Activated CD8-positive, alpha-beta memory T cell treated with anti-CD3 and anti-CD28 coated beads, Interleukin-2, amount 10 ng/mL, durations not matched to agents 7 days and 5 days (primary cell): Measurements from ENCODE around the gene SGCA. TPM values are rescaled to one million over a fixed set of nuclear protein-coding genes. Genes with fewer than 3 reads are reported as not detected.

Experiments used
- ATAC-seq: fragments of 150-1000 bp; cut with Tn5 transposase; one replicate; pipeline ENCODE4 v1.10.0; 2021; ENCODE audit warnings: moderate library complexity
- CTCF ChIA-PET: fragments of 350-600 bp; sonication (Branson Sonifier 250); formaldehyde crosslinking; loops from one replicate; lab custom pipeline; 2021; ENCODE audit warnings: antibody characterized with exemption; lab: Charles Lee
- DNase-seq: peaks from one replicate; pipeline ENCODE4 v3.0.0-alpha.2; 2020
- H3K27ac Mint-ChIP-seq: one replicate; pipeline ENCODE4 v1.8.0; 2021; ENCODE audit warnings: mild to moderate bottlenecking, mixed read lengths
- H3K27me3 Mint-ChIP-seq: one replicate; pipeline ENCODE4 v1.8.0; 2021; ENCODE audit warnings: mixed read lengths
- H3K36me3 Mint-ChIP-seq: one replicate; pipeline ENCODE4 v1.8.0; 2021; ENCODE audit warnings: mild to moderate bottlenecking, mixed read lengths
- H3K4me1 Mint-ChIP-seq: one replicate; pipeline ENCODE4 v1.8.0; 2021; ENCODE audit warnings: mixed read lengths
- H3K4me3 Mint-ChIP-seq: one replicate; pipeline ENCODE4 v1.8.0; 2021; ENCODE audit warnings: mild to moderate bottlenecking, moderate library complexity, mixed read lengths
- H3K9me3 Mint-ChIP-seq: one replicate; pipeline ENCODE4 v1.8.0; 2022; ENCODE audit warnings: low read depth, mixed read lengths
- total RNA-seq, 2 experiments: library from RNA; stranded (reverse); gene quantifications; one replicate each; pipeline ENCODE4 v1.2.3, GENCODE V29; 2021

Gene SGCA
- total RNA-seq: under 1 TPM in 1 of 2 experiments, not detected in 1; 0.23 TPM

DNA sequence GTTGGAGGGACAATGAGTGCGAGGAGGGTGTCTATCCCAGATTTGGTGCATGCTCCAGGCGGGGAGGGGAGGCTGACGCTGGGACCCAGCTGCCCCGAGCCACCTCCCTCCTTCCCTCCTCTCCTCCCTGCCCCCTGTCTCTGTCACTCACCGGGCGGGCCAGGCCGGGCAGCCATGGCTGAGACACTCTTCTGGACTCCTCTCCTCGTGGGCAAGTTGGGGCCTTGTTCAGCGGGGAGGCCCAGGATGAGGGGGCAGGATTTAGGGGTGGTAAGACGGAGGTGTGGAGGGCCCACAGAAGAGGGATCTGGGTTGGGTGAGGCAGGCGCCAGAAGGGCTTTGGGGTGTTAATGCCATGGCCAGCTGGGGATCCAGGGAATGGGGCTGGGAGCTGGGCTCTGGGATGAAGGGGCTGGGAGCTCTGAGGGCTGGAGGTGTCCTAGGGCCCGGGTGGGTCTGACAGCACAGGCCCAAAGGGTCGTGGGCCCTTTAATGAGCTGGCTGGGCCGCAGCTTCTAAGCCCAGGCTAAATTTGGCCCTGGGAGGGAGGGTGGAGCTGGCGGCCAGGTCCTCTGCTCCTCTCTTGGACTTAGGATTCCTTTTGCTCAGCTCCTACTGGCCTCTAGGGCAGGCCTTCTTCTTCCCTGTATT, at the start of gene SGCA:
SGCA (plus strand) TSS at position 139 of the 651 bp plus-strand sequence; CDS start at position 175, 36 bp downstream.
- Mint-ChIP-seq H3K27me3 (peaks cover under 1% of the 10 kb centered on the region), H3K4me3 (no peak within 1 kb of the TSS), H3K4me1 (peaks cover 30% of the 10 kb centered on the region), H3K9me3 (no peaks in the 10 kb centered on the region), H3K27ac (no peak within 1 kb of the TSS), H3K36me3 (no peaks in the 10 kb centered on the region)
- no peak for DNase-seq
- no peak for ATAC-seq
- CTCF ChIA-PET: interaction anchor here (0.8 to 2.8 kb wide), 9 partner anchors 11 to 353 kb away, joined by 3 to 10 read pairs (median 4); partner anchors contain the start of gene PDK2

DNA sequence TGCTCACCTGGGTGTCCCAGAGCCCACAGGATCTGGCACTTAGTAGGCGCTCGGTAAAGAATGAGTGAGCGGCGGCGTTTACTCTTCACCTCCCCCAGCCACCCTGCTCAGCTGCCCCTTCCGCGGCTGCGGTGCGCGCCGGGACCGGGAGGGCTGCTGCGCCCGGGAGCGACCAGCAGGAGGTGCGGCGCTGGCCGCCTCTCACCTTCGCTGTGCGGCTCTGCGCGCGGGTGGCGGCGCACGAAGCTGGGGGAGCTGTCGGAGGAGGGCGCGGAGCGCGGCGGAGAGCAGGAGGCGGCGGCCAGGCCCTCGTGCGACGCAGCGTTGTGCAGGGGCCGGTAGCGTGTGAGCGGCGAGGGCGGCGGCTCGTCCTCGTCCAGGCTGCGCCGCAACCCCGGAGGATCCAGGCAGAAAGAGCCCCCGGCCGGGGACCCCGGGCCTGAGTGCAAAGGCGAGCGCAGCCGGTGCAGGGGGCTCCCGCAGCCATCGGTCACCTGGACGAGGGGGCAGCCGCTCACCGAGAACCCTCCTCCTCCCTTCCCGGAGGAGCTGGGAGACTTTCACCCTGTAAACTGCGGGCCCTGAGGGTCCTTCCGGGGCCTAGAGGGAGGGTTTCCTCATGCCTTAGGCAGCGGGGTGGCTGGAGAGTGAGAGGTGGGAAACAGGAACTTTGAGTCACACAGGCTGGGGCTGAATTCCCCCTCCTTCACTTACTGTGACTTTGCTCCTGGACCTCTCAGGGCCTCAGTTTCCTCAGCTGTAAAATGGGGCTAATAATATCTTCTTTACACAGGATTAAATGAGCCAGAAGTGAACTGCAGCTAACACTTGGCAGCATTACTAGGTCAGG, 48.4 kb upstream of the SGCA start:
- CTCF ChIA-PET: interaction anchor here (0.8 to 4.0 kb wide), 20 partner anchors 10 to 119 kb away, joined by 3 to 21 read pairs (median 5); partner anchors contain the start of genes PDK2 and SGCA
- Mint-ChIP-seq H3K36me3 (no peaks in the 10 kb centered on the region), H3K4me3 (no peak overlapping the region), H3K27me3 (peaks cover 65% of the 10 kb centered on the region), H3K9me3 (no peaks in the 10 kb centered on the region), H3K4me1 (peaks cover 7% of the 10 kb centered on the region), H3K27ac (no peak overlapping the region)
- ATAC-seq (peak; percentile 92), DNase-seq (peak; percentile 71)

DNA sequence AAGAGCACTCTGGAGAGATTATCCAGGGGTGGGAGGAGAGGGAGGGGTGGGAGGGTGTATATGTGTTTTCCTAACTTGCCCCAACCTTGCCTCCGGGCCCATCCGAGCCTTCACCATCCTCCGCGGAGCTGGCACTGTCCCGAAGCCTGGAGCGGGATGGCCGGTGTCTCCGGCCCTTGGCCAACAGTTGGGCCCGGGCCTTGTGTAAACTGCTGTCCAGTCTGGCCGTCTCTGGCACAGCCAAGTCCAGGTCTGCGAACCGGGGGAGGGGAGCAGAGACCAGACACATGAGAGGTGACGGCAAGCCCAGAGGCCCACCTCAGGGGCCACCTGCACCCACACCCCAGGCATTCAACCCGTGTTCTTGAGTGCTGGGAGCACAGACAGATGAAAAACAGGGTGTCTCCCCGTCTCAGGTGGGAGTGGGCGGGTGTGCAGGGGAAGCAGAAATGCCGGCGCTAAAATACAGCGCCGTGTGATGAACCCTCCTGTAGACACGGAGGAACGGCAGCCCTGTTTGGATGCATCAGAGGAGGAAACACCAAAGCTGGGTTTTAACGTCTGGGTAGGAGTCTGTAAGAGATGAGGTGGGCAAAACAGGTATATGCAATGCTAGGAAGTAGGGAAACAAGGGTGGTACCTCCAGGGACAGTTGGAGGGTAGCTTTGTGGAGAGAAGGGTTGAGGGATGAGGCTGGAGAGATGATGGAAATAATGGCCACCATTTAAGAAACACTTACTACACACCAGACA, 47.6 kb upstream of the SGCA start:
- H3K27ac Mint-ChIP-seq: no peak overlapping the region
- H3K9me3 Mint-ChIP-seq: no peaks in the 10 kb centered on the region
- no peaks in the 10 kb centered on the region for H3K36me3 Mint-ChIP-seq
- no peak for ATAC-seq
- H3K27me3 Mint-ChIP-seq: peaks cover 68% of the 10 kb centered on the region
- H3K4me1 Mint-ChIP-seq: peaks cover 7% of the 10 kb centered on the region
- H3K4me3 Mint-ChIP-seq: no peak overlapping the region
- DNase-seq: no peak
- CTCF ChIA-PET: interaction anchor here (0.9 to 3.7 kb wide), 12 partner anchors 9 to 120 kb away, joined by 3 to 21 read pairs (median 6); partner anchors contain the start of gene PDK2

DNA sequence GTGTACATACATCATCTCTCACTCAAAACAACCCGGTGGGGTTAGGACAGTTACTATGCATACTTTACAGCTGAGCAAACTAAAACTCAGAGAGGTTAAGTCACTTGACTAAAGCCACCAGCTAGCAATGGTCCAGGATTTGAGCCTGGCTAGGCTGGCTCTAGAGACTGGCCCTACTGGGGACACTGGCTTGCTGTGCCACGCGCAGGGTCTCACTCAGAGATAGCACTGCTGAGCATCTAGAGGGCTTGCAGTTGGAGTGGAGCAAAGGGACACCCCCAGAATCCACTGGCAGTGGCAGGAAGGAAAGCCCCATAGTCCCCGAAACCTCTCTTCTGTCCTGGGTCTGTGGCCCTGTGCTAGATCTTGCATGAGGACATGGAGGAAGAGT, 47.0 kb upstream of the SGCA start:
- Mint-ChIP-seq H3K9me3 (no peaks in the 10 kb centered on the region), H3K36me3 (no peaks in the 10 kb centered on the region), H3K27ac (no peak overlapping the region), H3K4me3 (no peak overlapping the region), H3K27me3 (peaks cover 68% of the 10 kb centered on the region), H3K4me1 (peaks cover 7% of the 10 kb centered on the region)
- no peak for ATAC-seq
- CTCF ChIA-PET: interaction anchor here (0.9 to 3.7 kb wide), 4 partner anchors 22 to 42 kb away, joined by 3 to 21 read pairs (median 8); partner anchors contain the start of gene PDK2
- no peak for DNase-seq

DNA sequence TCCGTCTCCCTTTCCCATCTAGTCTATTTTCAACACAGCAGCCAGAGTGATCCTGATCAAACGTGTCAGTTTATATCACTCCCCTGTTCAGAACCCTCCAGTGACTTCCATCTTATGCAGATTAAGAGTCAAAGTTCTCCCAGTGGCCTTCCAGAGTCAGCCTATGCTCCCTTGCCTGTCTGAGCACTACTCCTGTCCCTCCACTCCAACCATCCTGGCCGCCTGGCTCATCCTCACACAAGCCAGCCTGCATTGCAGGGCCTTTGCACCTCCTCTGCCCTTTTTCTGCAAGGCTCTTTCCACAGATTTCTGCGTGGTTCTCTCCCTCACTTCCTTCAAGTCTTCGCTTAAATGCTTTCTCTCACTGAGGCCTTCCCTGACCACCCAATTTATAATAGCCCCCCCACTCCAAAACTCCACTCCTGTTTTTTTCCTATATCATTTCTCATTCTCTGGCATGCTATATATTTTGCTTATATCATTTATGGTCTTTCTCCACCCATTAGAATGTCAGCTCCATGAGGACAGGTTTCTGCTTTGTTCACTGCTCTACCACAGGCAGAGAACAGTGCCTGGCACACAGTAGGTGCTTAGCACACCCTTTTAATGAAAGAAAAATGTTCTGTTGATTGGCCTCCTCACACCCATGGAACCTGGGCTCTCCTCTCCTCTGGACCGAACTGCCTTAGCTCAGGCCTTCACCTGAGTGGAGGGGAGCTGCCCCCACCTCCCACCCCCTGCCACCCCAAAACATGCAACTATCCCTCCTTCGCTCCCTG, 45.1 kb upstream of the SGCA start:
- Mint-ChIP-seq H3K36me3 (no peaks in the 10 kb centered on the region), H3K4me3 (no peak overlapping the region), H3K4me1 (peaks cover 7% of the 10 kb centered on the region), H3K27ac (no peak overlapping the region), H3K27me3 (peaks cover 61% of the 10 kb centered on the region), H3K9me3 (no peaks in the 10 kb centered on the region)
- ATAC-seq (no peak), DNase-seq (no peak)
- CTCF ChIA-PET: interaction anchor here (0.5 kb wide), 1 partner anchor 410 kb away, joined by 3 read pairs; no protein-coding TSS in a partner anchor

DNA sequence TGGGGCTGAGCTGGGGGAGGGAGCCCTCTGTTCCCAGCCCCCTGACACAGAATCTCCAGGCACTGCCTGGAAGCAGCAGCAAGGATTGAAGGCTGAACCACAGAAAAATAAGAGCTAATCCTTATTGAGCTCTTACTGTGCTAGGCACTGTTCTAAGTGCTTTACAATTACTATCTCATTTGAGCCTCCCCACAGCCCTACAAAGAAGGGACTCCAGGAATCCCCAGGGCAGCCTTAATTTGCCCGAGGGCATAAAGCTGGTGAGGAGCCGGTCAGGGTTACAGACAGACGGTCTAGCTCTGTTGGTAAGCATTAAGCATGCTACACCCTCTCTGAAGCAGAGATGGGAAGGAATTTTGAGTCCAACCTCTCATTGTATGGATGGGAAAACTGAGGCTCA, 42.9 kb upstream of the SGCA start:
- ATAC-seq (no peak), DNase-seq (no peak)
- Mint-ChIP-seq H3K4me3 (no peak overlapping the region), H3K27ac (no peak overlapping the region), H3K4me1 (peaks cover 5% of the 10 kb centered on the region), H3K36me3 (no peaks in the 10 kb centered on the region), H3K27me3 (peaks cover 51% of the 10 kb centered on the region), H3K9me3 (no peaks in the 10 kb centered on the region)
- CTCF ChIA-PET: interaction anchor here (1.1 to 1.6 kb wide), 10 partner anchors 7 to 77 kb away, joined by 3 to 7 read pairs (median 5); partner anchors contain the start of genes PDK2 and SAMD14

DNA sequence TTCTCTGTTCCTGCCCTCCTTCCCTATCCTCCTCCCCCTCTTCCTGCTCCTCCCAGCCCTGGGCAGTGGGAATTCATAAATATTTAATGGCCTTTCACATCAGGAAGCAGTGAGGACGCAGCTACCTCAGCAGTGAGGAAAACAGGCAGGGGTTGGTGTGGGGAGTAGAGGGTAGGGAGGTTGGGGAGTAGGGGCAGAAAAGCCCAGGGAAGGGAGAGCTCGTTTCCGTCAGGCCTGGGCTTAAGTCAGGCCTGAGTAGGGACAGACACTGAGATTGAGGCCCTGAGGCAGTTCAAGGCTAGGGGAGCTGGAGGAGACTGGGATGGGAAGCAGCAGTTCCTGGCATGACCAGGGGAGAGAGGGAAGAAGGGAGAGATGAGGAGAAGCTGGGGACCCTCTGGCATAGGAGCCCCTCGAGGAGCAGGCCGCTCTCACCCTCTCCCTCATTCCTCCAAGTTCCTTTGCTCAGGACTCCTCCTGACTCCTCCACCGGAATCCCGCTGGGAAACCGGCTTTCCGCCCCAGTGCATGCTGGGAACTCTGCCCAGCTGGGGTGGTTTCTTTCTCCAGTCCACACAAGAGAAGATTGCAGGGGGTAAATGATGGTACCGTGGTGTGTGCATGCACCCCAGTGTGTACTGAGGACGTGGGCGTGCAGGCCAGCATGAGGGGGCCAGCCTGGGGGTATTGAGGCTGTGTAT, 42.0 kb upstream of the SGCA start:
- DNase-seq (no peak), ATAC-seq (no peak)
- Mint-ChIP-seq H3K9me3 (no peaks in the 10 kb centered on the region), H3K36me3 (no peaks in the 10 kb centered on the region), H3K27ac (no peak overlapping the region), H3K27me3 (peaks cover 51% of the 10 kb centered on the region), H3K4me3 (no peak overlapping the region), H3K4me1 (peaks cover 14% of the 10 kb centered on the region)
- CTCF ChIA-PET: interaction anchor here (1.1 to 1.6 kb wide), 9 partner anchors 10 to 76 kb away, joined by 3 to 7 read pairs (median 5); partner anchors contain the start of gene PDK2

DNA sequence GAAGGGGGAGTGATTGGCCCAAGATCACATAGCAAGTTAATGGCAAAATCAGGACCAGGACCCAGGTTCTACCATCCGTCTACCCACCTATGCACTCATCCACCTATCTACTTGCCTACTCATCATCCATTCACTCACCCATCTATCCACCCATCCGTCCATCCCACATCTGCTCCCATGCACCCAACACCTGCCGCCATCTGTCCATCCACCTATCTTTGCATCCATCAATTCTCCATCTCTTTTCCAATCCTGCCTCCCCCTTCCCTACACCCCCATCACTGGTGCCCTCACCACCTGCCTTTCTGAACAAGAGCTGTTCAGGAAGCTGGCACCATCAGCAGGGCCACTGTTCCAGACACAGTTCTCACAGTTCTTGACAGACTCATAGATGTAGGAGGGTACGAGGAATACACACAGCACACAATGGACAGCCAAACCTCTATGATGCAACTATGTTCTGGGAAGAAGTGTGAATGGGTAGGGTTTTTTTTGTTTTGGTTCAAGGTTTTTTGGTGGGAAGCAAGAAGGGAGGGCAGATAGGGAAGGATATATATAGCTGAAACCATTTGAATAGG, 40.3 kb upstream of the SGCA start:
- Mint-ChIP-seq H3K27ac (no peak overlapping the region), H3K36me3 (no peaks in the 10 kb centered on the region), H3K4me3 (no peak overlapping the region), H3K9me3 (no peaks in the 10 kb centered on the region), H3K27me3 (peaks cover 44% of the 10 kb centered on the region), H3K4me1 (peaks cover 20% of the 10 kb centered on the region)
- ATAC-seq (no peak), DNase-seq (no peak)
- CTCF ChIA-PET: interaction anchor here (1.0 to 1.9 kb wide), 4 partner anchors 13 to 75 kb away, joined by 3 to 6 read pairs (median 4); no protein-coding TSS in a partner anchor

DNA sequence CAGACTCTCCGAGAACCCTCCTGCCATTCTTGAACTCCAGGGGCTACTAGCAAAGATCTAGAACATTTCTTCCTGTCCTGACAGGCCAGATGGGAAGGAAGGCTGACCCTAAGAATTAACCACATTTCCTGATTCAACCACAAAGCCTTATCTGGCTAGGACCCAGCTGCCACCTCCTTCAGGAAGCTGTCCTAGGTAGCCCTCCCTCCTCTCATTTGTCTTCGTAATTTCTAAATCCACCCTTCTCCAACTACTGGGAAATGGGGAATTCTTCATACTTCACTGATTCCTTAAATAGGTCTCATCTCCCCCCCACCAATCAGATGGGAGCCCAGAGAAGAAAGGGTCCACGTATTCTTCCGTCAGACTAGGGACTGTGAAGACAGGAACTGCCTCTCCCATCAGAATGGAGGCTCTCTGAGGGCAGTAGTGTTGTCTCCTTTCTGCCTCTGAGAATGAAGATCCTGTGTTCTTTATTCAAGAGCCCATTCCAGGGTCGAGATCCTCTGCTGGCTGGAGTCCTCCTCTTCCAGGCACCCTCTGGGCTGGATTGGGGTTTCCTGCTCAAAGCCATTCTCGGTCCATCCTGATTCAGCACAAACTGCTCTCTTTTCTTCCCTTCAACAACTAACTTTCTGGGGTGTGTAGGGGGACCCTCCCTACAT, 38.0 kb upstream of the SGCA start:
- H3K36me3 Mint-ChIP-seq: peaks cover 3% of the 10 kb centered on the region
- peaks cover 32% of the 10 kb centered on the region for H3K4me1 Mint-ChIP-seq
- ATAC-seq (no peak), DNase-seq (no peak)
- H3K4me3 Mint-ChIP-seq: no peak overlapping the region
- CTCF ChIA-PET: interaction anchor here (2.0 to 2.1 kb wide), 2 partner anchors 11 to 33 kb away, joined by 6 to 9 read pairs; no protein-coding TSS in a partner anchor
- H3K9me3 Mint-ChIP-seq: no peaks in the 10 kb centered on the region
- H3K27me3 Mint-ChIP-seq: peaks cover 32% of the 10 kb centered on the region
- no peak overlapping the region for H3K27ac Mint-ChIP-seq

DNA sequence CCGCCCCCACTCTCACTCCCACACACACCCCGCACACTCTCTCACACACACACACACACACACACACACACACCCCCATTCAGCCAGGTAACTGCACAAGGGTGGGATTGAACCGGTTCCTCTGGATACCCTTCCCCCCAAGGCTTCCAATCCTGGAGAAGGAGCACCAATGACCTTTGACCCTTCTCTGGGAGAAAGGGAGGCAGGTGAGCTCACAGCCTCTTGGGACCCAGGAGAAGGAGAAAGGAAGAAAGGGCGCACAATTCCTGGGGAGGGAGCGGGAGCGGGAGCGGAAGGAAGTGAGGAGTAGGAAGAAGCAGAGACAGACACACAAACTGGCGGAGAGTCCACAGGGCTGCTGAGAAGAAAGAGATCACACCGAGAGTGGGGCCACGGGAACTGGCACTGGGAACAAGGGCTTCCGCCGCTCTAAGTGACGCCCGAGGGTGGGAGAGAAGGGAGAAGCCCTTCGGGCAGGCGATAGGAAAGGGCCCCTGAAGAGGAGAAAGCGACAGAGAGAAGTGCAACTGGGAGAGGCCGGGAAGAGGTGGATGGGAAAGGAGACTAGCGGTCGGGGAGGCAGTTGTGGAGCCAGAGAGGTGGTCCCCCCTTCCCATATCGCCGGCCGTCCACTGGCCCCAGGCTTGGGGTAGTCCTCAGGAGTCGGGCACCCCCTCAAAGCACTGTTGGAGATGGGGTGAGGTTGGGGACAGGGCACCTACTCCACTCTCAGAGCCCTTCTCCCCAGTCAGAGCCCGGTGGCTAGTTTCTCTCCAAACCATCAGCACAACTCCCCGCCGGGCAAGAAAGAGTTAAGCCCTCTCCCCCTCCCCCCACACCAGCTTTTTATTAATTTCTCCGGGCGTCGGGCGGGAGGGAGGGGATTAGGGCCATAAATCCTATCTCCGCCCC, 37.1 kb upstream of the SGCA start:
- Mint-ChIP-seq H3K9me3 (no peaks in the 10 kb centered on the region), H3K4me1 (peaks cover 32% of the 10 kb centered on the region), H3K27me3 (peaks cover 32% of the 10 kb centered on the region), H3K4me3 (no peak overlapping the region), H3K36me3 (peaks cover 3% of the 10 kb centered on the region), H3K27ac (no peak overlapping the region)
- CTCF ChIA-PET: interaction anchor here (2.0 kb wide), 1 partner anchor 12 kb away, joined by 6 read pairs; no protein-coding TSS in a partner anchor
- ATAC-seq: no peak
- no peak for DNase-seq
